ENCODE results near the gene GPR15. TPM values are rescaled to one million over a fixed set of nuclear protein-coding genes. Genes with fewer than 3 reads are reported as not detected.
A peak's percentile ranks its signal among the peaks of the same experiment; 100 is the strongest.

GPR15 gene
- total and polyA plus RNA-seq, 10 donors, result 0.30 to 11.9 (median 2.6) TPM; not detected in 1

DNA sequence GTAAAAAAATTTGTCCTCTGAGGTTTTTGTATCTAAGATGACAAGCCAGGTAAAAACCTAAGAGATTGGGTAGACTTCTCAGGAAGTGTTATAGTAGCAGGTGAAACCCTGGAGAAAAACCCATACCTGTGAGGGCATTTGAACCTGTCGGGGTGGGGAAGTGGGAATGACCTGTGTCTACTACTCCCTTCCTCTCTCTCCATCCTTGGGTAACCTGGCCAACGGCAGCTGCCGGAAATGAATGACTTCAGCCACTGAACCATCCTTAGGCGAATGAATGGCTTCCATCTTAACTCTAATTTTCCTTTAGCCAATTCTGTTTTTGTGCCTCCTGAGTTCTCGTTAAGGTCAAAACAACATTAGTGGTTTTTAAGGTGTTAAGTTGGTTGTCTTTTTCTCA, 16.8 kb downstream of the GPR15 start:
- intact Hi-C loops (cut with DNase I; ENCODE audit: low total_unique reads), result no loop called here
- H3K36me3 ChIP-seq, result no peaks in the 10 kb centered on the region
- DNase-seq, result no peak

DNA sequence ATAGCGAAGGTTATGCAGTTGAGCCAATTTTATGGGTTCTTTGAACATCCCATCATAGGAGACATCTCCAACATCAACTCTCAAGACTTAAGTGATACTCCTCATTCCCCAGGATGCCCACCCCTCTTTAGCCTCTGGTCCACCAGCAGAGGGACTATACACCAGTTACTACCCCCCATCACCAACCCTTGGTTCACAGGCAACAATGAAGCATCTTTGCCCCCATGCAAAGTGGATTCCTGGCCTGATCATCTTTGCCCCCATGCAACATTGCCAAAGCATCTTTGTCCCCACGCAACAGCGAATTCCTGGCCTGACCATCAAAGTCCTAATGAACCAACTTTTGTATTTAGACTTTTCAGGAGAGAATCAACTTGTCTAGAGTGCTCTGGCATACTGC, 19.1 kb downstream of the GPR15 start:
- Histone ChIP-seq H3K4me1 (peaks cover 0 to 10% (median 0%) of the 10 kb centered on the region in 6 donors), H3K9me3 (no peaks in the 10 kb centered on the region), H3K27me3 (replicated peaks in 1 of 7) (peaks cover 0 to 7% (median 0%) of the 10 kb centered on the region in 7 donors), H3K4me3 (no peak overlapping the region), H3K36me3 (no peaks in the 10 kb centered on the region), H3K27ac (no peak overlapping the region)
- TF ChIP-seq, protein P1, sequence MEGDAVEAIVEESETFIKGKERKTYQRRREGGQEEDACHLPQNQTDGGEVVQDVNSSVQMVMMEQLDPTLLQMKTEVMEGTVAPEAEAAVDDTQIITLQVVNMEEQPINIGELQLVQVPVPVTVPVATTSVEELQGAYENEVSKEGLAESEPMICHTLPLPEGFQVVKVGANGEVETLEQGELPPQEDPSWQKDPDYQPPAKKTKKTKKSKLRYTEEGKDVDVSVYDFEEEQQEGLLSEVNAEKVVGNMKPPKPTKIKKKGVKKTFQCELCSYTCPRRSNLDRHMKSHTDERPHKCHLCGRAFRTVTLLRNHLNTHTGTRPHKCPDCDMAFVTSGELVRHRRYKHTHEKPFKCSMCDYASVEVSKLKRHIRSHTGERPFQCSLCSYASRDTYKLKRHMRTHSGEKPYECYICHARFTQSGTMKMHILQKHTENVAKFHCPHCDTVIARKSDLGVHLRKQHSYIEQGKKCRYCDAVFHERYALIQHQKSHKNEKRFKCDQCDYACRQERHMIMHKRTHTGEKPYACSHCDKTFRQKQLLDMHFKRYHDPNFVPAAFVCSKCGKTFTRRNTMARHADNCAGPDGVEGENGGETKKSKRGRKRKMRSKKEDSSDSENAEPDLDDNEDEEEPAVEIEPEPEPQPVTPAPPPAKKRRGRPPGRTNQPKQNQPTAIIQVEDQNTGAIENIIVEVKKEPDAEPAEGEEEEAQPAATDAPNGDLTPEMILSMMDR (IDR thresholded peaks at IDR 0.05 in 8 of 11, conservative IDR thresholded peaks at IDR 0.05 in 3 of 11), result no peak
- intact Hi-C loops (cut with DNase I; ENCODE audit: low total_unique reads), result no loop called here
- 85 to 92% (median 89%) methylated on average over 3 of the region's 3 CpGs for WGBS, 5 donors
- DNase-seq, result no peak

More for the DNA sequence above, 16.8 kb downstream of the GPR15 start:
- WGBS, 5 donors, result 66 to 93% (median 77%) methylated on average over 4 to 5 of the region's 5 CpGs
- peaks cover 0 to 6% (median 0%) of the 10 kb centered on the region in 6 donors for H3K4me1 ChIP-seq
- TF ChIP-seq, protein P1 (IDR thresholded peaks at IDR 0.05 in 8 of 11, conservative IDR thresholded peaks at IDR 0.05 in 3 of 11), result no peak
- TF ChIP-seq POLR2A (IDR thresholded peaks at IDR 0.05) (no peak), POLR2AphosphoS5 (IDR thresholded peaks at IDR 0.05) (no peak)
- H3K27me3 ChIP-seq (replicated peaks in 1 of 7), result peaks cover 0 to 6% (median 0%) of the 10 kb centered on the region in 7 donors
- H3K9me3 ChIP-seq, result no peaks in the 10 kb centered on the region
- H3K4me3 ChIP-seq, result no peak overlapping the region
- no peak overlapping the region for H3K27ac ChIP-seq

DNA sequence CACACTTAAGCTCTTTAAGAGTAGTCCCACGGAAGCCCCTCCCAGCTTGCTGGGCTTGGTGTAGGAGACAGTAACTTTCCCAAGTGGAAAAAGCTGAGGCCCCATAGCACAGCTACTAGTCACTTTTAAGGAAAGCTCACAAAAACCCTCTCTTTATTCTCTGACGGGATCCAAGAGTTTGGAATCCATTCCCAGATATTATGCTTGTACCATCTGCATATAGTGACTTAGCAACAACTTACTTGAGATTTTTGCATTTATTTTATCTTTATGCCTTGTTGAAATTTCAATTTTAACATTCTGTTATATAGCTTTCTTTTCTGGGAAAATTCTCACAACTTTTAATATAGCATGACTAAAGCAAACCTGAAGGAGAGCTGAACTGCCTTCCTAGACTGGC, 19.5 kb downstream of the GPR15 start:
- 76 to 93% (median 91%) methylated on average over 2 of the region's 2 CpGs for WGBS, 5 donors
- no peak for DNase-seq

DNA sequence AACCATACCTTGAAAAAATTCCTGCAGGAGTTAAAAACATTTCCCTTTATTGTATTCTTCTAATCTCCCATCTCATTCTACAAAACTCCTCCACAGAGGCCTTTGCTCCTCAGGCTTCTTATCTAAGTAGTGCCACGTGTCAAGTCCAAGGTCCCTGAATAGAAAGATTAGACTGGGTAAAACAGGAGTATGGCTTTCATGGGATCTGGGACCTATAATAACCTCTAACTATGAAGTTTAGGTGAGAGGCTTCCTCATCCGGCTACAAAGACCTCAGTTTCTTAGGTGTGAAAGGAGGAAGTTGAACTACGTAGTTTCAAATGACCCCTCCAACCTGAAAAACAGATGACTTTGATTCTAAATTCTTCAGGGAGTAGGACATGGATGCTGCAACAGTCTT, 20.0 kb downstream of the GPR15 start:
- H3K36me3 ChIP-seq, result no peaks in the 10 kb centered on the region
- intact Hi-C loops (cut with DNase I; ENCODE audit: low total_unique reads), result no loop called here
- 47 to 71% (median 60%) methylated on average over 3 of the region's 3 CpGs for WGBS, 5 donors

More for the DNA sequence above, 19.5 kb downstream of the GPR15 start:
- intact Hi-C loops (cut with DNase I; ENCODE audit: low total_unique reads), result no loop called here
- Histone ChIP-seq H3K27ac (peak overlapping the region in 2 of 8 donors; percentile 16 to 57), H3K9me3 (no peaks in the 10 kb centered on the region), H3K4me1 (peaks cover 0 to 10% (median 0%) of the 10 kb centered on the region in 6 donors), H3K36me3 (no peaks in the 10 kb centered on the region), H3K27me3 (replicated peaks in 1 of 7) (peaks cover 0 to 11% (median 0%) of the 10 kb centered on the region in 7 donors), H3K4me3 (no peak overlapping the region)
- TF ChIP-seq, protein P1 (IDR thresholded peaks at IDR 0.05 in 8 of 11, conservative IDR thresholded peaks at IDR 0.05 in 3 of 11), result no peak
- TF ChIP-seq POLR2A (IDR thresholded peaks at IDR 0.05) (no peak), POLR2AphosphoS5 (IDR thresholded peaks at IDR 0.05) (no peak)

More for the DNA sequence above, 20.0 kb downstream of the GPR15 start:
- Histone ChIP-seq H3K4me3 (no peak overlapping the region), H3K27ac (peak overlapping the region in 4 of 8 donors; percentile 16 to 57 (median 32)), H3K9me3 (no peaks in the 10 kb centered on the region), H3K4me1 (peaks cover 0 to 10% (median 0%) of the 10 kb centered on the region in 6 donors), H3K27me3 (replicated peaks in 1 of 7) (peaks cover 0 to 9% (median 0%) of the 10 kb centered on the region in 7 donors)
- no peak for DNase-seq
- TF ChIP-seq, protein P1 (IDR thresholded peaks at IDR 0.05 in 8 of 11, conservative IDR thresholded peaks at IDR 0.05 in 3 of 11), result no peak
- no peak for TF ChIP-seq POLR2A (IDR thresholded peaks at IDR 0.05)
- TF ChIP-seq POLR2AphosphoS5 (IDR thresholded peaks at IDR 0.05), result no peak

All from spleen (tissue), 11 donors.